ENCODE data around the gene USP22. TPM values are rescaled to one million over a fixed set of nuclear protein-coding genes. Genes with fewer than 3 reads are reported as not detected.

The USP22 gene
- total RNA-seq, 1 donor from 2014 or later, result 192 TPM

GRCh38 chr17:21005367-21005766, 37.4 kb downstream of the USP22 start:
- no peak overlapping the region for H3K9ac ChIP-seq
- peaks cover 76% of the 10 kb centered on the region for H3K79me2 ChIP-seq (ENCODE audit: low read depth)
- H3K4me3 ChIP-seq, result no peak overlapping the region
- no peak for DNase-seq (ENCODE audit: low spot score)
- no peak overlapping the region for H3K4me2 ChIP-seq
- no peaks in the 10 kb centered on the region for H3K9me3 ChIP-seq (ENCODE audit: low read depth)
- peaks cover 49% of the 10 kb centered on the region for H3K36me3 Mint-ChIP-seq
- H3K9me3 Mint-ChIP-seq, result no peaks in the 10 kb centered on the region
- H3K4me1 Mint-ChIP-seq, result peaks cover 6% of the 10 kb centered on the region
- no peaks in the 10 kb centered on the region for H3K4me1 ChIP-seq
- no peak overlapping the region for H3K4me3 Mint-ChIP-seq
- no peak overlapping the region for H3K27ac ChIP-seq
- H3K27me3 Mint-ChIP-seq (ENCODE audit: insufficient read depth, low read depth), result peaks cover 8% of the 10 kb centered on the region
- peaks cover 90% of the 10 kb centered on the region for H4K20me1 ChIP-seq (ENCODE audit: low read depth)
- H3K27ac Mint-ChIP-seq, result no peak overlapping the region
- H3K27me3 ChIP-seq, result no peaks in the 10 kb centered on the region
- H3K36me3 ChIP-seq, result peaks cover 17% of the 10 kb centered on the region
- no peak for TF ChIP-seq CTCF (IDR thresholded peaks at IDR 0.05)
- peaks cover 41% of the 10 kb centered on the region for H3F3A ChIP-seq (ENCODE audit: low read depth)
- H2AFZ ChIP-seq (replicated peaks), result no peak overlapping the region

GRCh38 chr17:21004016-21004930, 38.5 kb downstream of the USP22 start:
- Histone ChIP-seq H3K4me3 (no peak overlapping the region), H4K20me1 (ENCODE audit: low read depth) (peaks cover 90% of the 10 kb centered on the region), H3K27ac (no peak overlapping the region), H3K9me3 (ENCODE audit: low read depth) (no peaks in the 10 kb centered on the region), H3F3A (ENCODE audit: low read depth) (peaks cover 52% of the 10 kb centered on the region), H2AFZ (replicated peaks) (no peak overlapping the region), H3K4me2 (no peak overlapping the region), H3K36me3 (peaks cover 17% of the 10 kb centered on the region), H3K4me1 (no peaks in the 10 kb centered on the region), H3K79me2 (ENCODE audit: low read depth) (peaks cover 69% of the 10 kb centered on the region), H3K27me3 (no peaks in the 10 kb centered on the region), H3K9ac (no peak overlapping the region)
- H3K4me3 Mint-ChIP-seq, result no peak overlapping the region
- TF ChIP-seq CTCF (IDR thresholded peaks at IDR 0.05) (no peak), EZH2phosphoT487 (IDR thresholded peaks at IDR 0.05) (no peak), EZH2 (IDR thresholded peaks at IDR 0.05) (no peak)
- peaks cover 48% of the 10 kb centered on the region for H3K36me3 Mint-ChIP-seq
- H3K9me3 Mint-ChIP-seq, result no peaks in the 10 kb centered on the region
- no peak for DNase-seq (ENCODE audit: low spot score)
- peaks cover 6% of the 10 kb centered on the region for H3K4me1 Mint-ChIP-seq
- H3K27ac Mint-ChIP-seq, result no peak overlapping the region
- peaks cover 8% of the 10 kb centered on the region for H3K27me3 Mint-ChIP-seq (ENCODE audit: insufficient read depth, low read depth)

GRCh38 chr17:21003007-21003621, 39.7 kb downstream of the USP22 start:
- Histone ChIP-seq H3K9me3 (ENCODE audit: low read depth) (no peaks in the 10 kb centered on the region), H3K79me2 (ENCODE audit: low read depth) (peaks cover 58% of the 10 kb centered on the region), H3K4me3 (no peak overlapping the region), H3K27me3 (no peaks in the 10 kb centered on the region), H3K9ac (no peak overlapping the region), H3F3A (ENCODE audit: low read depth) (peaks cover 57% of the 10 kb centered on the region), H4K20me1 (ENCODE audit: low read depth) (peaks cover 95% of the 10 kb centered on the region), H2AFZ (replicated peaks) (no peak overlapping the region), H3K4me2 (no peak overlapping the region), H3K27ac (no peak overlapping the region), H3K4me1 (no peaks in the 10 kb centered on the region), H3K36me3 (peaks cover 13% of the 10 kb centered on the region)
- TF ChIP-seq CTCF (IDR thresholded peaks at IDR 0.05), result no peak
- no peak for TF ChIP-seq EZH2phosphoT487 (IDR thresholded peaks at IDR 0.05)
- Mint-ChIP-seq H3K27me3 (ENCODE audit: insufficient read depth, low read depth) (peaks cover 8% of the 10 kb centered on the region), H3K4me3 (no peak overlapping the region), H3K9me3 (no peaks in the 10 kb centered on the region), H3K36me3 (peaks cover 41% of the 10 kb centered on the region), H3K4me1 (peaks cover 8% of the 10 kb centered on the region), H3K27ac (no peak overlapping the region)
- DNase-seq (ENCODE audit: low spot score), result no peak

Data from neural progenitor cell (in vitro differentiated cells).